Left hindlimb (tissue), 1 donor: ENCODE data around the gene RERE.
"Not testable (repeated sequence)": the region's sequence is repeated elsewhere in the genome, so short reads cannot be mapped to it uniquely, and the experiment has no call there.

Experiments
- DNase-seq: peaks from one replicate; pipeline ENCODE4 v3.0.0-alpha.2; 2018

The RERE gene

GRCh38 chr1:8841395-8841794 is 24.0 kb upstream of the RERE start:
- DNase-seq: no peak

DNA sequence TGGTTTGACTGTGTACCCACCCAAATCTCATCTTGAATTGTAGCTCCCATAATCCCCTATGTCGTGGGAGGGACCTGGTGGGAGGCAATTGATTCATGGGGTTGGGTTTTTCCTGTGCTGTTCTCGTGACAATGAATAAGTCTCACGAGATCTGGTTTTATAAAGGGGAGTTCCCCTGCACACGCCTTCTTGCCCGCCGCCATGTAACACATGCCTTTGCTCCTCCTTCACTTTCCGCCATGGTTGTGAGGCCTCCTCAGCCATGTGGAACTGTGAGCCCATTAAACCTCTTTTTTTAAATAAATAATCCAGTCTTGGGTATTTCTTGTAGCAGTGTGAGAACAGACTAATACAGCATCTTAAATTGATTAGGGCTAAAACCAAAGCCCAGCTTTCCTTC is 22.6 kb upstream of the RERE start:
- DNase-seq: no peak

DNA sequence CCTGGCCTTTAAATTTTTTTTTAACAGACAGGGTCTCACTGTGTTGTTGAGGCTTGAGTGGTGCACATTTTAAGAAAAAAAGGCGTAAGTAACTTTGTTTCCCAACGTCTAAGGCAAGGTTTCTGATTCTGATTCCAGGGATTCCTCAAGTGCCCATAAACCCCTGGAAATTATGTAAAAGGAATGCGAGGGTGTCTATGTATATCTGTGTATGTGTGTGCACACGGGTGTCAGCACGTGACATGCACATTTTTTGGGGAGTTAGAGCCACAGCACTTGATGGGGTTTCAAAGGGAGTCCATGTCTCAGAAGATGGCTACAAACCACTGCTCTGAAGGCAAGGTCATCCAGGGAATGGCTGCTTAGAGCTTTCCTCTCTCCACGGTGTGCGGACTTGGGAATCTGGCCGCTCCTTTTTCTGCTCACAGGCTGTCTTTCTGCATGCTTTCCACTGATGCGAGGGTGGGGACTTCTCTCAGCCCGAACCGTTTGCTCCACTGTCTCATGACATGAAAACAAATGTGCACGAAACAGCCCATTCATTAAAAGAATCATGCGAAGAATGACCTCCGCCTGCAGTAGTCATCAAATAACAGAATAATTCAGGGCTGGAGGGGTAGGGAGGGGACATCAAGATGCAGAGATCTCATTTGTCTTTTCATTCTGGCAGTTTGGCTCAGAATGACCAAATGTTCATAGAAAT is 18.7 kb upstream of the RERE start:
- no peak for DNase-seq

DNA sequence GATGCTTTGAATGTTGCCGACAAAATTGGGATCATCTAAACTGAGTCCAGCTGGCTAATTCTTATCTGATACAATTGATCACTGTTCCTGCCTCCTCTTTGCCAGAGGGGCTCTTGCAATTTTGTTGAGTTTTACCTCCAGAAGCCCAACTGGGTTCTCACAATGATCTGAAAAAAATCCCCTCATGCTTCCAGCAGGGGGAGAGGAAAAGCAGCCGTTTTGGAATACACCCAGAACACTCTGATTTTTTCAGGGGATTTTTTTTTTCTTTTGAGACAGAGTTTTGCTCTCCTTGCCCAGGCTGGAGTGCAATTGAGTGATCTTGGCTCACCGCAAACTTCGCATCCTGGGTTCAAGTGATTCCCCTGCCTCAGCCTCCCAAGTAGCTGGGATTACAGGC is 13.9 kb upstream of the RERE start:
- DNase-seq: no peak

GRCh38 chr1:8830732-8831131 is 13.3 kb upstream of the RERE start:
- DNase-seq: not testable (repeated sequence)

DNA sequence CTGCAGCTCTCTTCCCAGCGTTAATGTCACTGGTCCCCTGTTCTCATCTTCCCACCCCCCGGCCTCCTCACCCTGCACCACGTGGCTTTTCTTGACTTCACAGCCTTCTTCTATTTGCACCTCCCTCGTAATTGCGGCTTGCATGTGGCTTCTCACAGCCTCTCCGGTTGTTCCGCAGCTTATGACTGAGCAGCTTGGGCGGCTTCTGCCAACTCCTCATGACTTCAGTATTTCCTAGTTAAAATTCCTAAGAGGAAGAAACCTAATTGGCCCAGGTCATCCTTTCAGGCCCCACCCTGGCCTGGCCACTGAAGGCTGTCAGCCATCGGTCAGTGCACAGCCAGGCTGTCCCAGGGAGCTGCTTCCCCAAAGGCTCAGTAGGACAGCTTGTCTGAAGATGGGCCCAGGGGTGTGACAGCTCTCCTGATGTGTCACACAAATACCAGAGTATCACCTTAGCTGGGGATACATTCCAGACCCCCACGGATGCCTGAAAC is 8.6 kb upstream of the RERE start:
- DNase-seq: no peak

DNA sequence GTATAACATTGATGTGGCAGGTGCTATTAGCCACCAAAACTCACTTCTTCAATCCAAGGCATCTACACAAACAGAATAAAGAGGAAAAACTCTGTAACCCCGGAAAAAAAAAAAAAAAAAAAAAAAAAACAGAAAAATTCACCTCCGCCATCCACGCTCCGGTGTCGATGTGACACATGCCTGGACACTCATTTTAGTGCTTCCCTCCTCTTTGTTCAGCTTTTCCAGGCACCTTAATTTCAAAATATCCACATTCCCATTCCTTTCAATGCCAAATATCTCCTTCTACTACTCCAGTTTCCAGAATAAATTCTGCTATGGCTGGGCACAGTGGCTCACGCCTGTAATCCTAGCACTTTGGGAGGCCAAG is 5.8 kb upstream of the RERE start:
- DNase-seq: no peak

GRCh38 chr1:8822373-8823294 is 5.2 kb upstream of the RERE start:
- DNase-seq: no peak

GRCh38 chr1:8821084-8821483 is 3.6 kb upstream of the RERE start:
- DNase-seq: no peak

- not testable (repeated sequence) for DNase-seq
Observed at GRCh38 chr1:8818789-8819188, 1.3 kb upstream of the RERE start.

DNA sequence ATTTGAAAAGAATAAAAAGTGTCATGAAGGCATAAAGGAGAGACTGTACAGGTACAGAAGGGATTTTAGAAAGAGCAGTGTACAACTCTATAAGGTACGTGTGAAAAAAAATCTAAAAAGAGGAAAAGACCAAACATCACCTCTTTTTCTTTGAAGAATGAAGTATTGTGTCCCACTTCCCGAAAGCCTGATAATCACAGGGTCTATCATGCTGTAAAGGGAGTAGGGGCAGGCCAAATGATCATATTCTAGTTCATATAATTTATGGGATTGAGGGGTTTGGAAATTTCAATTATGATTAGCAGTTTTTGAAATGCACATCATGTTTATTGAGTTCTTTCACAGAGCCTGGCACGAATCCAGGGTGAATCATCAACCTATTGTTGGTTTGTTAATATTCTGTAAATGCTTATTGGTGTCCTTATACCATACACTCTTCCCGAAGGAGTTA is 910 bp upstream of the RERE start:
- no peak for DNase-seq

DNA sequence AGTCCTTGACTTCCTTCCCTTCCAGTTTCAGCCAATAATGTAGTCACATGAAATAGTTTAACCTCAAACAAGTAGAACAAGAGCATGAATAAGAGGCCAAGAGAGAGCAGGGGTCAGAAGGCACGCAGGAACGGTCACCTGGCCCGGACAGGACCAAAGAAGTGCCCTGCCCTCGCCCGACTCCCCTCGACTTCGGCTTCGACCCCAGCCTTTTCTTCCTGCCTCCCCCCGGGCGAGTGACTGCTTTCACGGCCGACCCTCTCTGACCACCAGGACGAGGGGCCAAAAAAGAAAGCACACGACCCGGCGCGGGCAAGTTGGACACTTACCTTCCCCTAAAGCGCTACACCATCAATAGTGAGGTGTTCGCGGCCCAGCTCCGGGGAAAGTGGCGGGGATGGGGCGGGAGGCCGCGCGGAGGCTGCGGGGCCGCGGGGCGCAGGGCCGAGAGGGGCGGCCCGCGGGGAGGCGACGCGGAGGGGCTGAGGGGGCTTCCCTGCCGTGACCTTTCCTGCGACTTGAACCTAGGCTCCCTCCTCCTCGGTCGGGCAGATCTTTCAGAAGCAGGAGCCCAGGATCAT is 519 bp downstream of the RERE start:
- peak; percentile 40 for DNase-seq

DNA sequence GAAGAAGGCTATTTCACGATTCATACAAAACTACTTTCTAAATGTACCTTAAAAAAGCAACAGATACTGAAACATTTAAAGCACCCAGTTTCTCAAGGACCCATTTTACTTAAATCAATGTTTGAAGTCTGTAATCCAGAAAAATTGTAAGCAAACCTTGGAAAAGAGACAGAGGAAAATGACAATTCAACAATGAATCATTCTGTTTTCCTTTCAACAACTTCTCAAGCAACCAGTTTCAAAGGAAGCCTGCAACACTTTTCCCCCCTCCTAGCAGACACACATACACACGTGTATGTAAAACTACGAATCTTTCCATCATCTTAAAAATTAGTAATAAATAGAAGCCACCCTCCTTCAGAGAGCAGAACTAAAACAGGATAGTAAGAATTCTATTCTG is 1.2 kb downstream of the RERE start:
- DNase-seq: no peak

GRCh38 chr1:8815582-8816151 is 1.8 kb downstream of the RERE start:
- peak; percentile 37 for DNase-seq

DNA sequence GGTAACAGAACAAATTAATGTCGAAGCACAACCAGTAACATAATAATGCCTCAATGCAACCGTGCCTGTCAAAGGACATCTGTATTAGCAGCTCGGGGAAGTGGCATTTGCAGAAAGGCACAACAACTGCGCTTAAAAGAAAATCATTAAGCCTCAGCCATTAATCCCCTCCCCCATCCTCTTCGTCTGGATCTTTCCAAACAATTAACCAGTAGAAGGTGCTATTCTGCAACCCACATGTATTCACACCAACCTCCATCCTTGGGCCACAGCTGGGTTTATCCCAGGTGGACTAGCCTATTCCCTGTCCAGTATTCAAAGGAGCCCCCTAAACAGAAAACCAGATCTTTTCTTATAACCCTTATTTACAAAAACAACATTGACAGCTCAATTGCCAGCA is 2.6 kb downstream of the RERE start:
- DNase-seq: no peak

GRCh38 chr1:8813991-8814390 is 3.4 kb downstream of the RERE start:
- no peak for DNase-seq

- no peak for DNase-seq
Observed at GRCh38 chr1:8813016-8813763, 4.2 kb downstream of the RERE start.

GRCh38 chr1:8812081-8812480 is 5.4 kb downstream of the RERE start:
- DNase-seq: no peak

DNA sequence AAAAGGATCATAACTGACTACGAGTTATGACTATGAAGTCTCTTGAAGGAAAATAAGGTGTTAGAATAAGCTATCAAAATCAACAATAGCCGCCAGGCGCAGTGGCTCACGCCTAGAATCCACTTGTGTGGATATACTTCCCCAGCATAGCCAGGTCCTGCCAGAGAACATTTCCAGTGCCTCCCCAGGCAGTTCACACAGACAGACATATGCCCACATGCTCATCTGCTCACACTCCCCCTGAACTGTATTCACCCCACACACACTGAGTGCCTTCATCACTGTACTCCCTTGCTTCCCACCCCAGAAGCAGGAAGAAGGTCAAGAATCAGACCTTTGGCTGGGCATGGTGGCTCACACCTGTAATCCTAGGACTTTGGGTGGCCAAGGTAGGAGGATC is 6.5 kb downstream of the RERE start:
- DNase-seq: no peak

- DNase-seq: no peak
Observed at GRCh38 chr1:8809342-8809736, 8.1 kb downstream of the RERE start.

DNA sequence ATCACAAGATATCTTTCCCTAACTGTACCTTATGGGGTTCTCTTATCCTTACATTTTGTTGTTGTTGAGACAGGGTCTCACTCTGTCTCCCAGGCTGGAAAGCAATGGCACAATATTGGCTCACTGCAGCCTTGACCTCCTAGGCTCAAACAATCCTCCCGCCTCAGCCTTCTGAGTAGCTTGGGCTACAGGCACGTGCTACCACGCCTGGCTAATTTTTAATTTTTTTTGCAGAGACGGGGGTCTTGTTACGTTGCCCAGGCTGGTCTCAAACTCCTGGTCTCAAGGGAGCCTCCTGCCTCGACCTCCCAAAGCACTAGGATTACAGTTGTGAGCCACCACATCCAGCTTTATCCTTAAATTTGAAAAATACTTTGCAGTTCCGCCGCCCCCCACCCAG is 10.4 kb downstream of the RERE start:
- DNase-seq: no peak

- DNase-seq: no peak
Observed at GRCh38 chr1:8800416-8800815, 17.0 kb downstream of the RERE start.

- DNase-seq: no peak
Observed at GRCh38 chr1:8797216-8797615, 20.2 kb downstream of the RERE start.
